ENCODE data around the gene RET.

The RET gene

DNA sequence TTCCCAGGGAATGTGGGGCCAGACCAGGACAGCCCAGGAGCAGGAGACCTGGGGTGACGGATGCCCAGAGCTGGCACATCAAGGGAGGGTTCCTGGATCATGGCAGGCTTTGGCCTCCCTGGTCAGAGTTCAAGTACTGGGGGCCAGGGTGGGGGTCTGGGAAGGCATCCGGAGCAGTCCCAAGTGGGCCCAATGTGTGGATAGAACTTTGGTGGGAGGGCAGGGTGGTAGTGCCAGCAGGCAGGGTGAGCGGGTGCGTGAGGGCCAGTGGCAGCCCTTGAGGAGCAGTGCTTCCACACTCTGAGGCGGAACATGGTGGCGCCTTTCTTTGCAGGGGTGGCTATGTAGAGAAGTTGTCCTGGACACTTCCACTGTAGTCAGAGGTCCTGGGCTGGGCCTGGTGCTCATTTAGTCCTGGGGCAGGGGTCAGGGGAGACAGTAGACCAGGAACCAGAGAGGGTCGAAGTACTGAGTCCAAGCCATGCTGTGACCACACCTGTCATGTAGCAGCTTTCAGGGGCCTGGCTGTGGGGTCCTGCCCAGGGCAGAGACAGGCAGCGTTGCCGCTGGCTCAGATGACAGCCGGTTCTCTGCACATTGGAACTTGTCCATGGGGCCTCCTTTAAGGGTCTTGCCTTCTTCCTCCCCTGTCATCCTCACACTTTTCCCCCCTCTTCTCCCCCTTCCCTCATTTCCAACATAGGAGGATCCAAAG is 39.2 kb downstream of the RET start:
- H3K9ac ChIP-seq (ENCODE audit: low read depth, low read length): no peak overlapping the region
- H3K9me3 ChIP-seq (ENCODE audit: control insufficient read depth, insufficient read depth, low read length): no peaks in the 10 kb centered on the region
- H3K4me1 ChIP-seq (ENCODE audit: control insufficient read depth, insufficient read depth, low read length): no peaks in the 10 kb centered on the region
- no peaks in the 10 kb centered on the region for H3K36me3 ChIP-seq (ENCODE audit: control insufficient read depth, insufficient read depth, low read length)
- H3K27me3 ChIP-seq (ENCODE audit: control insufficient read depth, insufficient read depth, low read length): no peaks in the 10 kb centered on the region
- no peak overlapping the region for H3K4me3 ChIP-seq (ENCODE audit: low read depth, low read length)

DNA sequence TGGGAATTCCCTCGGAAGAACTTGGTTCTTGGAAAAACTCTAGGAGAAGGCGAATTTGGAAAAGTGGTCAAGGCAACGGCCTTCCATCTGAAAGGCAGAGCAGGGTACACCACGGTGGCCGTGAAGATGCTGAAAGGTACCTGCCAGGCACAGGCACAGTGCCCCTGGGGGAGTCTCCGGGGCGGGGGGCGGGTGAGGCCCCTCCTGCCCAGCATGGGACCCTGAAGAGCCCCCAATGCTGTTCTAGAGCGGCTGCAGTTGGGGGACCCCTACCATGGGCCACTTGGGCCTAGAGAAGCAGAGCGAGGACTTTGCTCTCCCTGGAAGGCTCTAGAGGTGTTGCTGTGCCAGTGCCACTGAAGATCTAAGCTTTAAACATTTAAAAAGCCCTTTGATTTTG is 39.7 kb downstream of the RET start:
- Histone ChIP-seq H3K36me3 (ENCODE audit: control insufficient read depth, insufficient read depth, low read length) (no peaks in the 10 kb centered on the region), H3K9ac (ENCODE audit: low read depth, low read length) (no peak overlapping the region), H3K9me3 (ENCODE audit: control insufficient read depth, insufficient read depth, low read length) (no peaks in the 10 kb centered on the region), H3K4me3 (ENCODE audit: low read depth, low read length) (no peak overlapping the region), H3K4me1 (ENCODE audit: control insufficient read depth, insufficient read depth, low read length) (no peaks in the 10 kb centered on the region), H3K27me3 (ENCODE audit: control insufficient read depth, insufficient read depth, low read length) (no peaks in the 10 kb centered on the region)

DNA sequence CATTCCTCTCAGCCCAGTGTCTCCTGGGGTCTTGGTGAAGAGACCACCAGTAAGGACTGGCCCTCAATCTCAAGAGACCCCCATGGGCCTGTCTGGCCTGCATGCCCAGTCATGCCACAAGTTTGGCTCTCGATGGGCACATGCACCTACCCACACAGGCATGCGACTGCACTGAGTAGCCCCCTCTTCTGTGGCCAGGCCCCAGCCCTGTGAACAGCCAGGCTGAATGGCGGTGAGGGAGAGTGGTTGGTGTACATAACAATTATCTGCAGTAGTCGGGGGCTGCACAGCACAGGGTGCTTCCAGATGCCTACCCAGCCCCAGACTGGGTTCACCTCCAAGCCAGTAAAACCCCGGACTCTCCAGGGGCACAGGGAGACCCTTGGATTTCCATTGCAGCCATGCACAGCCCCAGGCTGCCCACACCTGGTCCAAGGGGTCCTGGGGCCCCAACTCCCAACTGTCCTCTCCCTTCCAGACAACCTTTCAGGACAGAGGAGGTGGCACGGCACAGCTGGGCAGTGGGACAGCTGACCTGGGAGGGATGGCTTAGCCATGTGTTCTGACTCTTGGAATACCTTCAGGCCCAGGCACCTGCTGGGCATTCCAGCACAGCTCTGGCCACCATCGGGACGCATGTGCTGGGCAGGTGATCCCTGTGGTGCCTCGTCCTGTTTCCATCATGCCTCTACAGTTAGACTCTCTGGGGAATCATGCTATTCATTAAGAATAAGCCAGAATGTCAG is 40.3 kb downstream of the RET start:
- Histone ChIP-seq H3K9me3 (ENCODE audit: control insufficient read depth, insufficient read depth, low read length) (no peaks in the 10 kb centered on the region), H3K9ac (ENCODE audit: low read depth, low read length) (no peak overlapping the region), H3K27me3 (ENCODE audit: control insufficient read depth, insufficient read depth, low read length) (no peaks in the 10 kb centered on the region), H3K4me3 (ENCODE audit: low read depth, low read length) (no peak overlapping the region), H3K4me1 (ENCODE audit: control insufficient read depth, insufficient read depth, low read length) (no peaks in the 10 kb centered on the region), H3K36me3 (ENCODE audit: control insufficient read depth, insufficient read depth, low read length) (no peaks in the 10 kb centered on the region)

- no peaks in the 10 kb centered on the region for H3K9me3 ChIP-seq (ENCODE audit: control insufficient read depth, insufficient read depth, low read length)
- no peaks in the 10 kb centered on the region for H3K36me3 ChIP-seq (ENCODE audit: control insufficient read depth, insufficient read depth, low read length)
- no peak overlapping the region for H3K9ac ChIP-seq (ENCODE audit: low read depth, low read length)
Observed at GRCh38 chr10:43117777-43118583, 41.1 kb downstream of the RET start.

DNA sequence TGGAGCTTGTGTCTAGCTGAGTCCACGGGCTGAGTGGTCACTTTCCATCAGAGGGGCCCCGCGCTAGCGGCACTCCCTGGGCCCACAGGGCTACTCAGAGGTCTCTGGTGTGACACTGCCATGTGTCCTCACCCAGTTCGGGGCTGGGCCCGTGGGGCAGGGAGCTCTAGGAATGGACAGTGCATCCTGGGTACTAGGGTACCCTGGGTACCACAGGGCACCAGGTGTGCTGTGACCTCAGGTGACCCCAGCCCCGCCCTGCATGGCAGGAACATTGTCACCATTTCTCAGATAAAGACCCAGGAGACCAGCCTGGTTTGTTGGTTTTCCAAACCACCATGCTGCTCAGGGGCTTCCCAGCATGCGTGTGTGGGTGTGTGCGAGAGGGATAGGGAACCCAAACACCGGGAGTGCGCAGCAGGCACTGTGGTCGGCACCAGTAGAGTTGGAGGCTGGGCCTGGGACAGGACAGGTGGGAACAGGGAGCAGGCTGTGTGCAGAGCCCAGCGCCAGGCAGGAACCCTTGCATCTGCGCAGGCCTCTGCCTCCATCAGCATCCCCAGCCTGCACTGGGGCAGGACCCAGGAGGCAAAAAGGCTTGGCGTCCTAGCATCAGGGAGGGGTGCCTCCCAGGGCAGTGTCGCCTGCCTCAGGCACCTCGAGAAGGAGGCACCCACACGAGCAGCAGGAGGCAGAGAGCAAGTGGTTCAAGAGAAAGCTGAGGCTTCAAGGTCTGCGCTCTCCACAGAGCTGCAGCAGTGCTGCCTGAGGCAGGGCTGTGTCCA is 42.0 kb downstream of the RET start:
- Histone ChIP-seq H3K9ac (ENCODE audit: low read depth, low read length) (no peak overlapping the region), H3K4me3 (ENCODE audit: low read depth, low read length) (no peak overlapping the region), H3K27me3 (ENCODE audit: control insufficient read depth, insufficient read depth, low read length) (no peaks in the 10 kb centered on the region), H3K9me3 (ENCODE audit: control insufficient read depth, insufficient read depth, low read length) (no peaks in the 10 kb centered on the region), H3K36me3 (ENCODE audit: control insufficient read depth, insufficient read depth, low read length) (no peaks in the 10 kb centered on the region), H3K4me1 (ENCODE audit: control insufficient read depth, insufficient read depth, low read length) (no peaks in the 10 kb centered on the region)

More at GRCh38 chr10:43117777-43118583, 41.1 kb downstream of the RET start:
- Histone ChIP-seq H3K4me3 (ENCODE audit: low read depth, low read length) (no peak overlapping the region), H3K4me1 (ENCODE audit: control insufficient read depth, insufficient read depth, low read length) (no peaks in the 10 kb centered on the region), H3K27me3 (ENCODE audit: control insufficient read depth, insufficient read depth, low read length) (no peaks in the 10 kb centered on the region)

DNA sequence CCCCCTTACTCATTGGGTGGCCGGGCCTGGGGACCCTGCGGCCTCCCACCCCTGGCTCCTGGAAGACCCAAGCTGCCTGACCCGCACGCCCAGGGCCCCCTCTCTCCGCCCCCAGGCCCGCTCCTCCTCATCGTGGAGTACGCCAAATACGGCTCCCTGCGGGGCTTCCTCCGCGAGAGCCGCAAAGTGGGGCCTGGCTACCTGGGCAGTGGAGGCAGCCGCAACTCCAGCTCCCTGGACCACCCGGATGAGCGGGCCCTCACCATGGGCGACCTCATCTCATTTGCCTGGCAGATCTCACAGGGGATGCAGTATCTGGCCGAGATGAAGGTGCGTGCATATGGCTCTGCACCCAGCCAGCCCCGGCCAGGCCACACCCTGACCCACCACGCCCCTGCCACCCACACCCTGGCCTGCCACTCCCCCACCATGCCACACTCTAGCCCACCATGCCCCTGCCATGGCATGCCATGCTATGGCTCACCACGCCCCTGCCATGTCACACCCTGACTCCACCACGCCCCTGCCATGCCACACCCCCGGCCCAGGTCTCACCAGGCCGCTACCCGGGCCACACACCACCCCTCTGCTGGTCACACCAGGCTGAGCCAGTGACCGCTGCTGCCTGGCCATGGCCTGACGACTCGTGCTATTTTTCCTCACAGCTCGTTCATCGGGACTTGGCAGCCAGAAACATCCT is 42.7 kb downstream of the RET start:
- H3K27me3 ChIP-seq (ENCODE audit: control insufficient read depth, insufficient read depth, low read length): no peaks in the 10 kb centered on the region

GRCh38 chr10:43120116-43120928 is 43.5 kb downstream of the RET start:
- H3K9me3 ChIP-seq (ENCODE audit: control insufficient read depth, insufficient read depth, low read length): no peaks in the 10 kb centered on the region
- H3K4me3 ChIP-seq (ENCODE audit: low read depth, low read length): no peak overlapping the region
- H3K4me1 ChIP-seq (ENCODE audit: control insufficient read depth, insufficient read depth, low read length): no peaks in the 10 kb centered on the region
- no peaks in the 10 kb centered on the region for H3K27me3 ChIP-seq (ENCODE audit: control insufficient read depth, insufficient read depth, low read length)
- no peak overlapping the region for H3K9ac ChIP-seq (ENCODE audit: low read depth, low read length)
- no peaks in the 10 kb centered on the region for H3K36me3 ChIP-seq (ENCODE audit: control insufficient read depth, insufficient read depth, low read length)

More for the DNA sequence above, 42.7 kb downstream of the RET start:
- Histone ChIP-seq H3K36me3 (ENCODE audit: control insufficient read depth, insufficient read depth, low read length) (no peaks in the 10 kb centered on the region), H3K9ac (ENCODE audit: low read depth, low read length) (no peak overlapping the region), H3K4me1 (ENCODE audit: control insufficient read depth, insufficient read depth, low read length) (no peaks in the 10 kb centered on the region), H3K4me3 (ENCODE audit: low read depth, low read length) (no peak overlapping the region), H3K9me3 (ENCODE audit: control insufficient read depth, insufficient read depth, low read length) (no peaks in the 10 kb centered on the region)

GRCh38 chr10:43120929-43121314 is 44.1 kb downstream of the RET start:
- Histone ChIP-seq H3K9ac (ENCODE audit: low read depth, low read length) (no peak overlapping the region), H3K27me3 (ENCODE audit: control insufficient read depth, insufficient read depth, low read length) (no peaks in the 10 kb centered on the region), H3K4me1 (ENCODE audit: control insufficient read depth, insufficient read depth, low read length) (no peaks in the 10 kb centered on the region), H3K36me3 (ENCODE audit: control insufficient read depth, insufficient read depth, low read length) (no peaks in the 10 kb centered on the region), H3K4me3 (ENCODE audit: low read depth, low read length) (no peak overlapping the region), H3K9me3 (ENCODE audit: control insufficient read depth, insufficient read depth, low read length) (no peaks in the 10 kb centered on the region)

GRCh38 chr10:43121444-43121843 is 44.6 kb downstream of the RET start:
- Histone ChIP-seq H3K9me3 (ENCODE audit: control insufficient read depth, insufficient read depth, low read length) (no peaks in the 10 kb centered on the region), H3K4me3 (ENCODE audit: low read depth, low read length) (no peak overlapping the region), H3K36me3 (ENCODE audit: control insufficient read depth, insufficient read depth, low read length) (no peaks in the 10 kb centered on the region), H3K4me1 (ENCODE audit: control insufficient read depth, insufficient read depth, low read length) (no peaks in the 10 kb centered on the region), H3K27me3 (ENCODE audit: control insufficient read depth, insufficient read depth, low read length) (no peaks in the 10 kb centered on the region), H3K9ac (ENCODE audit: low read depth, low read length) (no peak overlapping the region)

GRCh38 chr10:43122096-43122495 is 45.2 kb downstream of the RET start:
- no peak overlapping the region for H3K9ac ChIP-seq (ENCODE audit: low read depth, low read length)
- no peak overlapping the region for H3K4me3 ChIP-seq (ENCODE audit: low read depth, low read length)

More at GRCh38 chr10:43122096-43122495, 45.2 kb downstream of the RET start:
- H3K4me1 ChIP-seq (ENCODE audit: control insufficient read depth, insufficient read depth, low read length): no peaks in the 10 kb centered on the region
- H3K9me3 ChIP-seq (ENCODE audit: control insufficient read depth, insufficient read depth, low read length): no peaks in the 10 kb centered on the region
- H3K36me3 ChIP-seq (ENCODE audit: control insufficient read depth, insufficient read depth, low read length): no peaks in the 10 kb centered on the region
- H3K27me3 ChIP-seq (ENCODE audit: control insufficient read depth, insufficient read depth, low read length): no peaks in the 10 kb centered on the region

Measured in iPS-15b (cell line).